ENCODE results near the gene CCDC8.
"Not testable (repeated sequence)": the region's sequence is repeated elsewhere in the genome, so short reads cannot be mapped to it uniquely, and the experiment has no call there.

The CCDC8 gene

GRCh38 chr19:46413262-46414031, at the start of gene CCDC8:
Gene CCDC8 (minus strand): TSS chr19:46413564. CDS start chr19:46412810, 754 bp downstream.
- peak; percentile 88 for DNase-seq (ENCODE audit: low spot score)

- DNase-seq (ENCODE audit: low spot score) = no peak
Observed at GRCh38 chr19:46461537-46461936, 48.2 kb upstream of the CCDC8 start.

- DNase-seq (ENCODE audit: low spot score) = no peak
Observed at GRCh38 chr19:46460981-46461380, 47.6 kb upstream of the CCDC8 start.

GRCh38 chr19:46460055-46460454, 46.7 kb upstream of the CCDC8 start:
- no peak for DNase-seq (ENCODE audit: low spot score)

- no peak for DNase-seq (ENCODE audit: low spot score)
Observed at GRCh38 chr19:46456930-46457329, 43.6 kb upstream of the CCDC8 start.

GRCh38 chr19:46454244-46454643, 40.9 kb upstream of the CCDC8 start:
- no peak for DNase-seq (ENCODE audit: low spot score)

GRCh38 chr19:46453661-46454060, 40.3 kb upstream of the CCDC8 start:
- DNase-seq (ENCODE audit: low spot score) = no peak

- DNase-seq (ENCODE audit: low spot score) = no peak
Observed at GRCh38 chr19:46452186-46452585, 38.8 kb upstream of the CCDC8 start.

- no peak for DNase-seq (ENCODE audit: low spot score)
Observed at GRCh38 chr19:46451352-46451751, 38.0 kb upstream of the CCDC8 start.

- no peak for DNase-seq (ENCODE audit: low spot score)
Observed at GRCh38 chr19:46450737-46451136, 37.4 kb upstream of the CCDC8 start.

GRCh38 chr19:46449228-46449627, 35.9 kb upstream of the CCDC8 start:
- no peak for DNase-seq (ENCODE audit: low spot score)

GRCh38 chr19:46448601-46449000, 35.2 kb upstream of the CCDC8 start:
- no peak for DNase-seq (ENCODE audit: low spot score)

GRCh38 chr19:46447824-46448223, 34.5 kb upstream of the CCDC8 start:
- DNase-seq (ENCODE audit: low spot score) = no peak

- no peak for DNase-seq (ENCODE audit: low spot score)
Observed at GRCh38 chr19:46447006-46447405, 33.6 kb upstream of the CCDC8 start.

GRCh38 chr19:46446021-46446420, 32.7 kb upstream of the CCDC8 start:
- DNase-seq (ENCODE audit: low spot score) = no peak

- DNase-seq (ENCODE audit: low spot score) = no peak
Observed at GRCh38 chr19:46442808-46443450, 29.6 kb upstream of the CCDC8 start.

- DNase-seq (ENCODE audit: low spot score) = no peak
Observed at GRCh38 chr19:46441866-46442265, 28.5 kb upstream of the CCDC8 start.

- not testable (repeated sequence) for DNase-seq (ENCODE audit: low spot score)
Observed at GRCh38 chr19:46435689-46436088, 22.3 kb upstream of the CCDC8 start.

GRCh38 chr19:46435009-46435408, 21.6 kb upstream of the CCDC8 start:
- no peak for DNase-seq (ENCODE audit: low spot score)

GRCh38 chr19:46433470-46433869, 20.1 kb upstream of the CCDC8 start:
- not testable (repeated sequence) for DNase-seq (ENCODE audit: low spot score)

GRCh38 chr19:46431824-46432223, 18.5 kb upstream of the CCDC8 start:
- no peak for DNase-seq (ENCODE audit: low spot score)

GRCh38 chr19:46429999-46430398, 16.6 kb upstream of the CCDC8 start:
- DNase-seq (ENCODE audit: low spot score) = no peak

GRCh38 chr19:46428239-46429135, 15.1 kb upstream of the CCDC8 start, which contains the start of gene PNMA8C:
Gene PNMA8C (minus strand): TSS chr19:46428936. CDS start chr19:46428359, 577 bp downstream.
- DNase-seq (ENCODE audit: low spot score) = peak; percentile 87

All from iPS-NIHi11 (cell line).